WTC11 (cell line): ENCODE results near the gene ACSF3. TPM values are rescaled to one million over a fixed set of nuclear protein-coding genes. Genes with fewer than 3 reads are reported as not detected.

Experiments
- ATAC-seq: fragments of 200-7000 bp; cut with Tn5 transposase; 2 replicates; pipeline ENCODE4 v1.10.0; 2021; ENCODE audit warnings: mild to moderate bottlenecking, moderate library complexity
- CTCF ChIA-PET: fragments of 300-600 bp; sonication (Branson Sonifier 250); formaldehyde crosslinking; loops from one replicate; lab custom pipeline; 2021; ENCODE audit warnings: antibody characterized with exemption; lab: Charles Lee
- POLR2A ChIA-PET: fragments of 350-600 bp; sonication (Branson Sonifier 250); formaldehyde crosslinking; loops from one replicate; lab custom pipeline; 2021; ENCODE audit warnings: antibody characterized with exemption; lab: Charles Lee
- DNase-seq: peaks from one replicate; pipeline ENCODE4 v3.0.0; 2021; ENCODE audit warnings: low spot score
- H3K27ac Mint-ChIP-seq: 2 replicates; pipeline ENCODE4 v1.8.0; 2021; ENCODE audit warnings: mixed read lengths
- H3K27me3 Mint-ChIP-seq: 2 replicates; pipeline ENCODE4 v1.8.0; 2021; ENCODE audit warnings: low read depth, mild to moderate bottlenecking, moderate library complexity, mixed read lengths
- H3K36me3 Mint-ChIP-seq: 2 replicates; pipeline ENCODE4 v1.8.0; 2021; ENCODE audit warnings: mixed read lengths
- H3K4me1 Mint-ChIP-seq: 2 replicates; pipeline ENCODE4 v1.8.0; 2022; ENCODE audit warnings: mixed read lengths
- H3K4me3 Mint-ChIP-seq: 2 replicates; pipeline ENCODE4 v1.8.0; 2021; ENCODE audit warnings: mild to moderate bottlenecking, moderate library complexity, mixed read lengths
- H3K9me3 Mint-ChIP-seq: 2 replicates; pipeline ENCODE4 v1.8.0; 2021; ENCODE audit warnings: mixed read lengths
- ARID4B ChIP-seq: sonication (generic); formaldehyde crosslinking; IDR thresholded peaks from 2 replicates; pipeline ENCODE4 v1.8.0; 2023; ENCODE audit warnings: missing genetic modification reagents, mild to moderate bottlenecking, borderline replicate concordance
- CBFB ChIP-seq: sonication (generic); formaldehyde crosslinking; IDR thresholded peaks from 2 replicates; pipeline ENCODE4 v1.8.1; 2022; ENCODE audit warnings: mild to moderate bottlenecking, low read depth, missing genetic modification reagents
- ETV6 ChIP-seq: sonication (generic); formaldehyde crosslinking; IDR thresholded peaks from 2 replicates; pipeline ENCODE4 v1.8.1; 2022; ENCODE audit warnings: mild to moderate bottlenecking, missing genetic modification reagents
- MYBL2 ChIP-seq: sonication (generic); formaldehyde crosslinking; IDR thresholded peaks from 2 replicates; pipeline ENCODE4 v1.8.1; 2023; ENCODE audit warnings: mild to moderate bottlenecking, moderate library complexity, missing genetic modification reagents
- NR3C1 ChIP-seq: sonication (generic); formaldehyde crosslinking; conservative IDR thresholded peaks from 2 replicates; pipeline ENCODE4 v1.8.1; 2023; ENCODE audit warnings: low read depth, mild to moderate bottlenecking, missing genetic modification reagents
- RELA ChIP-seq: sonication (generic); formaldehyde crosslinking; IDR thresholded peaks from 2 replicates; pipeline ENCODE4 v1.8.1; 2022; ENCODE audit warnings: missing genetic modification reagents, mild to moderate bottlenecking, borderline replicate concordance
- SMAD3 ChIP-seq: sonication (generic); formaldehyde crosslinking; IDR thresholded peaks from 2 replicates; pipeline ENCODE4 v1.8.0; 2022; ENCODE audit warnings: missing genetic modification reagents, mild to moderate bottlenecking, borderline replicate concordance
- SP1 ChIP-seq: sonication (generic); formaldehyde crosslinking; conservative IDR thresholded peaks from 2 replicates; pipeline ENCODE4 v1.8.1; 2022; ENCODE audit warnings: missing genetic modification reagents
- STAT6 ChIP-seq: sonication (generic); formaldehyde crosslinking; conservative IDR thresholded peaks from 2 replicates; pipeline ENCODE4 v1.8.1; 2023; ENCODE audit warnings: mild to moderate bottlenecking, low read depth, missing genetic modification reagents, moderate library complexity
- USF2 ChIP-seq: sonication (generic); formaldehyde crosslinking; IDR thresholded peaks from 2 replicates; pipeline ENCODE4 v1.8.1; 2023; ENCODE audit warnings: mild to moderate bottlenecking, missing genetic modification reagents, moderate library complexity
- ZBTB43 ChIP-seq: sonication (generic); formaldehyde crosslinking; IDR thresholded peaks from 2 replicates; pipeline ENCODE4 v1.8.1; 2023; ENCODE audit warnings: mild to moderate bottlenecking, missing genetic modification reagents
- ZNF138 ChIP-seq: sonication (generic); formaldehyde crosslinking; conservative IDR thresholded peaks from 2 replicates; pipeline ENCODE4 v1.8.1; 2022; ENCODE audit warnings: mild to moderate bottlenecking, moderate library complexity, missing genetic modification reagents
- ZNF281 ChIP-seq: sonication (generic); formaldehyde crosslinking; IDR thresholded peaks from 2 replicates; pipeline ENCODE4 v1.8.0; 2023; ENCODE audit warnings: mild to moderate bottlenecking, missing genetic modification reagents
- ZNF425 ChIP-seq: fragments of 250-450 bp; sonication (Bioruptor Pico); conservative IDR thresholded peaks from 2 replicates; pipeline ENCODE4 v1.9.0; 2021; ENCODE audit warnings: mild to moderate bottlenecking
- total RNA-seq: library from RNA; stranded (reverse); gene quantifications from 3 replicates; pipeline ENCODE4 v1.2.3, GENCODE V29; 2021

Gene ACSF3
- total RNA-seq, 1 experiment from 2014 or later = 22.9 TPM

GRCh38 chr16:89048871-89049422, 44.7 kb upstream of the ACSF3 start:
- Mint-ChIP-seq H3K27ac (0 out of 2 replicates have a peak overlapping the region, but pooled peaks have one; percentile 41), H3K9me3 (peaks cover 10% of the 10 kb centered on the region), H3K27me3 (no peaks in the 10 kb centered on the region), H3K4me1 (0 out of 2 replicates have a peak, but pooled peaks cover 3% of the 10 kb centered on the region), H3K4me3 (no peak overlapping the region), H3K36me3 (no peaks in the 10 kb centered on the region)
- ChIA-PET CTCF (no interaction called here), POLR2A (interaction anchor here (1.4 kb wide), 1 partner anchor 61 kb away, joined by 3 read pairs; no protein-coding TSS in a partner anchor)
- TF ChIP-seq USF2 (CRISPR knock-in tag) (no peak), ETV6 (CRISPR knock-in tag) (no peak), RELA (CRISPR knock-in tag) (no peak)
- ATAC-seq (no peak), DNase-seq (no peak)

- ATAC-seq (no peak), DNase-seq (no peak)
- Mint-ChIP-seq H3K4me1 (0 out of 2 replicates have a peak, but pooled peaks cover 3% of the 10 kb centered on the region), H3K27ac (peak overlapping the region; percentile 80; the same call in 1 of the 2 replicates), H3K27me3 (no peaks in the 10 kb centered on the region), H3K36me3 (no peaks in the 10 kb centered on the region), H3K4me3 (no peak overlapping the region), H3K9me3 (peaks cover 10% of the 10 kb centered on the region)
- POLR2A ChIA-PET = no interaction called here
- CTCF ChIA-PET = no interaction called here
- TF ChIP-seq STAT6 (CRISPR knock-in tag) (no peak), ZNF138 (CRISPR knock-in tag) (no peak), CBFB (CRISPR knock-in tag) (no peak), ZNF425 (CRISPR knock-in tag) (no peak), ARID4B (CRISPR knock-in tag) (no peak), ZNF281 (CRISPR knock-in tag) (no peak), MYBL2 (CRISPR knock-in tag) (no peak), ZBTB43 (CRISPR knock-in tag) (no peak), SP1 (CRISPR knock-in tag) (no peak), NR3C1 (CRISPR knock-in tag) (no peak), SMAD3 (no peak)
Measured at GRCh38 chr16:89049484-89050118, 44.1 kb upstream of the ACSF3 start.
